Measurements from ENCODE around the gene RPRD2.
"Not testable (repeated sequence)": the region's sequence is repeated elsewhere in the genome, so short reads cannot be mapped to it uniquely, and the experiment has no call there.

The RPRD2 gene

GRCh38 chr1:150392627-150393026 lies 28.7 kb downstream of the RPRD2 start:
- DNase-seq = no peak

GRCh38 chr1:150395115-150395514 lies 31.2 kb downstream of the RPRD2 start:
- DNase-seq = not testable (repeated sequence)

GRCh38 chr1:150397392-150398032 lies 33.6 kb downstream of the RPRD2 start:
- DNase-seq = no peak

GRCh38 chr1:150404465-150404864 lies 40.5 kb downstream of the RPRD2 start:
- DNase-seq = no peak

GRCh38 chr1:150405660-150406059 lies 41.7 kb downstream of the RPRD2 start:
- DNase-seq = no peak

- DNase-seq = no peak
Measured at GRCh38 chr1:150406483-150406882, 42.5 kb downstream of the RPRD2 start.

GRCh38 chr1:150407330-150407729 lies 43.4 kb downstream of the RPRD2 start:
- no peak for DNase-seq

GRCh38 chr1:150408800-150409199 lies 44.9 kb downstream of the RPRD2 start:
- no peak for DNase-seq

GRCh38 chr1:150409504-150410362 lies 45.8 kb downstream of the RPRD2 start:
- DNase-seq = no peak

- no peak for DNase-seq
Measured at GRCh38 chr1:150410582-150411101, 46.7 kb downstream of the RPRD2 start.

GRCh38 chr1:150414592-150414991 lies 50.6 kb downstream of the RPRD2 start:
- no peak for DNase-seq

GRCh38 chr1:150415800-150416199 lies 51.9 kb downstream of the RPRD2 start:
- DNase-seq = no peak

GRCh38 chr1:150420560-150421265 lies 56.8 kb downstream of the RPRD2 start:
- DNase-seq = no peak

GRCh38 chr1:150422541-150422940 lies 58.6 kb downstream of the RPRD2 start:
- no peak for DNase-seq

GRCh38 chr1:150429805-150430204 lies 65.9 kb downstream of the RPRD2 start:
- DNase-seq = no peak

GRCh38 chr1:150441121-150441520 lies 77.2 kb downstream of the RPRD2 start:
- no peak for DNase-seq

- no peak for DNase-seq
Measured at GRCh38 chr1:150444232-150444631, 80.3 kb downstream of the RPRD2 start.

GRCh38 chr1:150456146-150456647 lies 92.2 kb downstream of the RPRD2 start:
- DNase-seq = no peak

GRCh38 chr1:150464422-150464826 lies 100.5 kb downstream of the RPRD2 start:
- peak; percentile 63 for DNase-seq

- DNase-seq = no peak
Measured at GRCh38 chr1:150466964-150467363, 103.0 kb downstream of the RPRD2 start.

GRCh38 chr1:150469291-150469690 lies 105.3 kb downstream of the RPRD2 start:
- no peak for DNase-seq

GRCh38 chr1:150472601-150473200 lies 108.8 kb downstream of the RPRD2 start:
- no peak for DNase-seq

- DNase-seq = no peak
Measured at GRCh38 chr1:150473659-150474058, 109.7 kb downstream of the RPRD2 start.
